Esophagus squamous epithelium (tissue), 4 donors: ENCODE measurements around the gene ADSS2.

ENCODE experiments used
- CTCF ChIP-seq, 6 experiments: fragments of 450-650 bp in 4 of 6; fragments of 200-600 bp in 2 of 6; sonication (generic) in 2 of 6; IDR thresholded peaks; one replicate each; pipeline ENCODE4 v1.5.1; 2016 to 2019; ENCODE audit warnings: antibody characterized with exemption in 6 of 6, mild to moderate bottlenecking in 4 of 6, moderate library complexity in 4 of 6
- POLR2A ChIP-seq, 4 donors: fragments of 450-650 bp; IDR thresholded peaks; one replicate each; pipeline ENCODE4 v1.6.1; 2017; ENCODE audit warnings: antibody characterized with exemption in 4 of 4, mild to moderate bottlenecking in 4 of 4, moderate library complexity in 3 of 4

- TF ChIP-seq CTCF (IDR thresholded peaks at IDR 0.05) (no peak), POLR2A (IDR thresholded peaks at IDR 0.05) (no peak)
Observed at GRCh38 chr1:244367399-244368114, 84.2 kb downstream of the ADSS2 start.
